GDM1 (cell line): ENCODE results near the gene DENND2D.
A peak's percentile ranks its signal among the peaks of the same experiment; 100 is the strongest.

Experiments used
- DNase-seq: peaks from one replicate; lab custom pipeline; 2025; lab: John Stamatoyannopoulos, UW

The DENND2D gene

GRCh38 chr1:111202707-111203623 lies 2.5 kb upstream of the DENND2D start:
- peak; percentile 42 for DNase-seq

DNA sequence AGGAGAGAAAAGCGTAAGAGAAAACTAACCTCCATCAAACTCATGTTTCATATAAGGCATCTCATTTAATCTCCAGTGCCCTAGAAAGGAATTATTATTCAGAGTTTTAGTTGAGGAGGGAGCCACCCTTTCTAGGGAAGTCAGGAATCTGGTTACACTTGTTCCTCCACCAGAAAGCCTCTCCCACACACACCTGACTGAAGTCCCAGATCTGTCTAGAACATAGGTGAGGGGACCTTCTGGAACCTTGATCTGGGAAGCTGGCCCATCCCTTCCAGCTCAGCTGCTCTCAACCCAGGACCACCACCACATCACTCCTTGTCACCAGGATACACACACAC lies 1.9 kb upstream of the DENND2D start:
- DNase-seq: no peak

DNA sequence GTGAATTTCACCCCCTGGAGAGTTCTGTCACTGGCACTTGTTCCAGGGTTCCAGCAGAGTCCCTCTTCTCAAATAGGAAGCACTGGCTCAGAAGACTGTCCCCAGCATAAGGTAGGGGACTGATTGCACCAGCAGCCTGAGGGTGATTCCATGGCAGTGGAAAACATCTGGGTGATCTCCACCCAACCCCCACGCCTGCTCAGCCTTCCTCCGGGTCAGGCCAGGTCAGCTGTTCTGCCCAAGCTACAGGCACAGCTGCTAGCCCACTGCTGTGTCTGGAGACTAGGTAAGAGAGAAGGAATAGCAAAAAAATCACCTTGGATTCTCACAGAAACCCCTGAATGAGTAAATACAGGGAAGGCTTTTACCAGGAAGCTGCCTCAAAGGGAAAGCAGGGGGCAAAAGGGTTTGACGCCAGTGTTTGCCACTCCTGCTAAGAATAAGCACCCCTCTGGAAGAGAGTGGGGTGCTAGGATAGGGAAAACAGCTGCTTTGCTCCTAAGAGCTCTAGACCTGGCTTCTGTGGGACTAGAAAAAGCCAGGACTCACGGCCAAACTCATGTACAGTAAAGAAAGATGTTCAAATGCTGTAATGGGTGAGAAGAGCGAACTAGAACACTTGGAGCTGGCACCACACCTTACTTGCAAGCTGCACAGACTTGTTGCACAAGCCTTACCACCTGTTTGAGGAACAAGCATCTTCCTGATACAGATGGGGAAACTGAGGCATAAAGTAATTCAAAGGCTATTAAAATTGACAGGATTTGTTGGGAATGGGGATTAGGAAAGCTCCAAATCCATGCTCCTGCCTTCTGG lies 1.0 kb upstream of the DENND2D start:
- DNase-seq: no peak

DNA sequence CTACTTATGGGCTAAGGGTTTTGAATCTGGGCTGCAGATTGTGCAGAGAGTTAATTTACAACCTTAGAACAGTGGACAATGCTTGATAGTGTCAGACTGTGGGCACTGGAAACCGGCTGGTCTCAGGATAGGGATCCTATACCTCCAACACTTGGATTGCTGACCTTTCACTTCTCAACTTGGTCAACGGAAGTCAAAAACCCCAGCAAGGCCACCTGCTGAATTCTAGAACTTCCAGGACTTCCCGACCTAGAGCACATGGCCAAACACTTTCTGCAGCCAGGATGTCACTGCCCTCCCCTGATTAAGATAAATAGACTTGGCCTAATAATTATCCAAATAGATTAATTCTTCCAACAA lies 336 bp upstream of the DENND2D start:
- no peak for DNase-seq

DNA sequence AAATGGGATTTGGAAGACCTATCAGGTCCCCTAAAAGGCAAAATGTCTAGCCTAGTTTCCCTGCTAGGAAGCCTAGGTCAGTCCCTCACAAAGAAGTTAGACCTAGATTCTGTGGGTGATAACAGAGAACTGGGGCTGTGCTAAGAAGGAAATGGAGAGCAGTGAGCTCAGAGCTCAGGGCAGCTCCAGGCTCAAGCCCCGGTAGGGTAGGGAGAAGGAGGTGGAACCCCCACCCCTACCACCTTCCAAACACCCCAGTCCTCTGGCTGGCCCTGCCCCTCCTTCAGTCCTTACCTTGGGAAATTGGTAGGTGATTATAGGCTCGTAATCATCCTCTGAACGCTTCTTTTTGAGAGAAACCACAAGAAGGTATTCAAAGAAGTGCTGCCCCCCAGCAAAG lies 1.1 kb downstream of the DENND2D start:
- no peak for DNase-seq

GRCh38 chr1:111198836-111199235 lies 1.6 kb downstream of the DENND2D start:
- no peak for DNase-seq

- no peak for DNase-seq
These were observed 2.7 kb downstream of the DENND2D start for GRCh38 chr1:111197598-111198284.

- DNase-seq: no peak
These were observed 4.2 kb downstream of the DENND2D start for GRCh38 chr1:111196213-111196612.

DNA sequence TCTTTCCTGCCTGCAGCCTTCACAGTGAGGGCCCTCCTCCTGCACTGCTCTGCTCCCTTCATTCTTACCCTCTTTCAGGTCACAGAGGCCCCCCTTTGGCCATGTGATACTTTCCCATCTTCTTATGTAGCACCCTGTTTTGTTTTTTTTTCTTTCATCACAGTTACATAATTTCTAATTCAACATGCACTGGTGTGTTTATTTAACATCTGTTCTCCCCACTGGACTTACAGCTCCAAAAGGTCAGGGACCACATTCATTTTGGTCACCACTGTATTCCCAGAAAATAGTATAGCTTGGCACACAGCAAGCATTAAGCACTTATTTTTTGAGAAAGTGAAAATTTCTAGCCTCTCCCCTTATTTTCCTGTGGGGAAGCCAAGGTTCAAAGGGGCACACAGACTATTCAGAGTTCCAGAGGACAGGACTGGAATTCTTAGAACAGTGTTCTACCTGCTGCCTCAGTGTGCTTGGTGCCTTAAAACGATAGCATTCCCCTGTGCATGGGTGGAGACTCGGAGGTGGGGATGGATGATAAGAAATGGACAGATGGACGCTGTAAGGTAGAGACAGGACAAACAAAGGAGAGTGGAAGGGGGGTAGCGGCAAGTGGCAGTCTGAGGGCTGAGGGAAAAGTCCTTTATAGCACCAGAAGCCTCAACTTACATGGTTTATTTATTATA lies 5.3 kb downstream of the DENND2D start:
- DNase-seq: no peak

DNA sequence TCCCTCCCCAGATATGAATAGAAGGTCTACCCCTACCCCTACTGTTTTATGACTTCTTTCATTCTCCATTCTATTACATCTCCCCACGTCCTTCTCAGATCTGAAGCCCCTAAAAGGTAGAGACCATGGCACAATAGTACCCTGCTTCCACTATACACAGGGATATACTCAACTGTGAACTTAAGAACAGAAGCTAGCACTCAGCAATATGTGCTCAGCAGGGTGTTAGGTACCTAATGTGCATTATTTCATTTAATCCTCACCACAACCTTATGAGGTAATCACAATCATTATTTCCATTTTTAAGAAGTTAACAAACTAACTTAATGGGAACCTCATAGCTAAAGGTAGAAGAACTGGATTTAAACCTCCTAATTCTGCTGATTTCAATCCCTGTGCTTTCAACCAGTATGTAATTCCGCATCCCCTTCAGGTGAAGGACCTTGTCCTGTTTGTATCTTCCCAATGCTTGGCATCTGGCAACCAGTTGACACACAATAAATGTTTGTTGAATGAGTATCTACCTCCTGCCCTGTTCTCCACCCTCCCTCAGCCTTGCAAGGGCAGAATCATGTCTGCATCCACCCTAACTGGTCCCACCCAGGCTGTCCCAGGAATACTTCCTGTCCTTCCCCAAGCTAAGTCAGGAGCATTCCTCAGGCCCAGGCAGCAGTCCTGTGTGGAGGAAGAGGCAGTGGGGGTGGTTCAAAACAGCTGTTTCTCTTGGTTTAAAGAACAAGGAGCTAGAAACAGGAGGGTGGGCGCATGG lies 6.5 kb downstream of the DENND2D start:
- no peak for DNase-seq

GRCh38 chr1:111192658-111193519 lies 7.6 kb downstream of the DENND2D start:
- no peak for DNase-seq

DNA sequence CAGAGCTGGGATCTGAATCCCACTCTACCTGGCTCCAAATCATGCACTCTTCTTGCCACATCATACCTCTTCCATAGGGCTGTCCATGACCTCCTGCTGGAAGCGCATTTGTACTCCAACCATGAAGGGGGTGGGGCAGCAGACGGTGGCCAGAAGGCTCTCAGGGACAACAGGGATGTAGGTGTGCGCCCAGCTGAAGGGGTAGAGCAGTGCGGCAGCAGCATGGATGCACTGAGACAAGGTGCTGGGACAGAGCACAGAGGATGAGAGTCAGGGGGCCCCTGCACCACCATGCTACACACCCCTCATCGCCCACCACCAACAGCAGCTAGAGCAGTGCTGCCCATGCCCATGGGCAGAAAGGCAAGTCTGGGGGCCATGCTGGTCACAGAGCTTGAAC lies 8.4 kb downstream of the DENND2D start:
- no peak for DNase-seq

- DNase-seq: no peak
These were observed 8.9 kb downstream of the DENND2D start for GRCh38 chr1:111191496-111191895.

DNA sequence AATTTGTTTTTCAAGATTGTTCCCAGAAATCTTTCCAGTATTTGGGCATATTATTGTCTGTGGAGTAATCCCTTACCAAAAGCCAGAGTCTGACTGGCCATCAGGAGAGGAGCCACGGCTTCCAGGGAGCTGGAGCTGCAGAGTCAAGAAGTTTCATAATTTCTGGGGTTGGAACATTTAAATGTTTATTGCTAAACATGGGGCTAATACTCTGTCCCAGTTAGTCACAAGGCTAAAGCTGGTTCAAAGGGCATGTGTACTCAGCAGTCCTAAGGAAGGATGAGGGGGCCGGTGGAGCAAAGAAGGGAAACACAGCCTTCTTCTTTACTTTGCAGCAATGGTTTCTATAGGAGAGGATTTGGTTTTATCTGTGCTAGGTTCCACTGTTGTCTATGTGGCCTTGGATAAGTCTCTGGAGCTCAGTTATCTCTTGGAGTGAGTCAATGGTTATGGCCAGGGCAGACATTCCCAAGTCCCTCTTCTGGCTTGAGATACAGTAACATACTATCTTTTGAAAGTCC lies 9.5 kb downstream of the DENND2D start:
- DNase-seq: no peak

DNA sequence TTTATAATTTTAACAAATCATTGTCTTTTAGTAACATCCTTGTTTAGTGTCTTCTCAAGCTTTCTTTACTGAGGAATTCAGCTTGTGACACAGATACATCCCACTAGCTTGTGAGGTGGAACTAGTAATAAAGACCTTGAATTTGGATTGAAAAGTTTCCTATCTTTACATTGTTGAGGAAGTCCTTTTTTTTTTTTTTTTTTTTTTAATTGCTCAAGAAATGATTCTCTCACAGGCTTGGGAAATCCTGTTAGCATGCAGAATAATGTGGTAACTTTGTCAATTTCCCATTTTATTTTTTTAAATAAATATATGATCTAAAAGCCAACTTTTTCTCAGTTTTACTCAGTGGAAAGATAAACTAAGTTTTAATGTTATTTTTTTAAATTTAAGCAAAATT lies 15.8 kb downstream of the DENND2D start:
- DNase-seq: no peak

DNA sequence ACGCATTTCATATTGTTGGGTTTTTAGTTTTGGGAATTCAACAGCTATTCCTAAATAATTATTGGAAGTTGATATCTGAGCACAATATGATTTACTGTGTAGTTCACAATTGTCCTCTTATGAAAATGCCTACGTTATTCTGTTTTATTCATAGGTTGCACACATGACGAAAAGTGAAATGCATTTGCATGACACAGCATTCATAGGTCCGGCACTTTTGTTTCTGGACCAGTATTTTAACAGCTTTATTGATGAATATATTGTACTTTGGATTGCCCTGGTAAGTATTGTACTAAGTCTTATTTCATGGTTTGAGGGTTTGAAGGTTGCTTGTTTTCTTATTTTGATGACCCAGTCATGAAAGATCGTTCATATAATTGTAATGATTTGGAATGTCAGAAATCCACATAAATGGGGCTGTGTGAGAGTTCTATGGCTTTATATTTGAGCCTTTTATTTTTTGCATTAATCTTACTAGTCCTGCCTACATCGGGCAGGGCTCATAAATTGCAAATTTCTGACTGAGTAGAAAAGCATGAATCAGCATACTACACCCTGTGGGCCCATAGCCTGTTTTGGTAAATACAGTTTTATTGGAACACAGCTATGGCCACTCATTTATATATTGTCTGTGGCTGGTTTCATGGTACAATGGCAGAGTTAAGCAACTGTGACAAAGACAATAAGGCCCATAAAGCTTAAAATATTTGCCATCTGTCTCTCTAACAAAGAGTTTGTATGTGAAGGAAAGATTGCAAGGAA lies 17.0 kb downstream of the DENND2D start:
- no peak for DNase-seq

GRCh38 chr1:111182052-111182451 lies 18.4 kb downstream of the DENND2D start:
- no peak for DNase-seq

GRCh38 chr1:111179968-111180533 lies 20.4 kb downstream of the DENND2D start:
- no peak for DNase-seq

GRCh38 chr1:111176678-111177077 lies 23.8 kb downstream of the DENND2D start:
- no peak for DNase-seq
